Measurements from ENCODE around the gene FRMPD4.

FRMPD4 gene

GRCh38 chrX:12314651-12315050 lies 176.4 kb downstream of the FRMPD4 start:
- TF ChIP-seq ZFP30 (CRISPR knock-in tag; IDR thresholded peaks at IDR 0.05) (no peak), ZNF565 (CRISPR knock-in tag; conservative IDR thresholded peaks at IDR 0.05; ENCODE audit: low read depth) (no peak), PATZ1 (CRISPR knock-in tag; IDR thresholded peaks at IDR 0.05; ENCODE audit: borderline replicate concordance) (no peak), ARNTL (CRISPR knock-in tag; IDR thresholded peaks at IDR 0.05; ENCODE audit: borderline replicate concordance, low read depth) (no peak), RARB (CRISPR knock-in tag; IDR thresholded peaks at IDR 0.05) (no peak), ZNF8 (CRISPR knock-in tag; IDR thresholded peaks at IDR 0.05) (no peak), ZFP3 (CRISPR knock-in tag; IDR thresholded peaks at IDR 0.05) (no peak), TSHZ2 (CRISPR knock-in tag; IDR thresholded peaks at IDR 0.05) (no peak), ZNF70 (CRISPR knock-in tag; IDR thresholded peaks at IDR 0.05) (no peak), CSDC2 (CRISPR knock-in tag; IDR thresholded peaks at IDR 0.05) (no peak)
- ATAC-seq: no peak

GRCh38 chrX:12315526-12315925 lies 177.3 kb downstream of the FRMPD4 start:
- TF ChIP-seq GLIS3 (CRISPR knock-in tag; IDR thresholded peaks at IDR 0.05) (no peak), ZNF70 (CRISPR knock-in tag; IDR thresholded peaks at IDR 0.05) (no peak), POU6F1 (CRISPR knock-in tag; IDR thresholded peaks at IDR 0.05; ENCODE audit: borderline replicate concordance, low read depth) (no peak)
- no peak for ATAC-seq

- no peak for ATAC-seq
- TF ChIP-seq GLIS3 (CRISPR knock-in tag; IDR thresholded peaks at IDR 0.05) (no peak), ZNF565 (CRISPR knock-in tag; conservative IDR thresholded peaks at IDR 0.05; ENCODE audit: low read depth) (no peak), ESRRG (CRISPR knock-in tag; IDR thresholded peaks at IDR 0.05) (no peak), OSR1 (CRISPR knock-in tag; IDR thresholded peaks at IDR 0.05) (no peak), POU6F1 (CRISPR knock-in tag; IDR thresholded peaks at IDR 0.05; ENCODE audit: borderline replicate concordance, low read depth) (no peak), ZC3H10 (CRISPR knock-in tag; IDR thresholded peaks at IDR 0.05) (no peak), ZFP30 (CRISPR knock-in tag; IDR thresholded peaks at IDR 0.05) (no peak), RARB (CRISPR knock-in tag; IDR thresholded peaks at IDR 0.05) (no peak), TOX (CRISPR knock-in tag; IDR thresholded peaks at IDR 0.05; ENCODE audit: borderline replicate concordance) (no peak), ZNF8 (CRISPR knock-in tag; IDR thresholded peaks at IDR 0.05) (no peak), PATZ1 (CRISPR knock-in tag; IDR thresholded peaks at IDR 0.05; ENCODE audit: borderline replicate concordance) (no peak), CREB5 (CRISPR knock-in tag; IDR thresholded peaks at IDR 0.05; ENCODE audit: low read depth) (no peak), BACH2 (CRISPR knock-in tag; IDR thresholded peaks at IDR 0.05; ENCODE audit: borderline replicate concordance) (no peak), SNAI2 (CRISPR knock-in tag; IDR thresholded peaks at IDR 0.05) (no peak)
Measured at GRCh38 chrX:12319003-12319519, 180.8 kb downstream of the FRMPD4 start.

Measured in SK-N-SH treated with all-trans-retinoic acid at 6 μM for 48 hours (cell line).